AG04450 (cell line): ENCODE results near the gene CD83. TPM values are rescaled to one million over a fixed set of nuclear protein-coding genes. Genes with fewer than 3 reads are reported as not detected.

Experiments used
- CTCF ChIA-PET: fragments of 300-600, 350-600 bp; formaldehyde crosslinking; extraction: SDS; loops from one replicate; lab custom pipeline; 2022; ENCODE audit warnings: antibody characterized with exemption, inconsistent platforms; lab: Charles Lee
- POLR2A ChIA-PET: fragments of 350-600 bp; formaldehyde crosslinking; extraction: SDS; loops from one replicate; lab custom pipeline; 2021; ENCODE audit warnings: antibody characterized with exemption, inconsistent platforms; lab: Yijun Ruan, JAX
- DNase-seq: peaks from one replicate; pipeline ENCODE4 v3.0.0-alpha.2; 2011; ENCODE audit warnings: low read depth, low spot score
- H3K27ac ChIP-seq: one replicate; pipeline ENCODE4 v1.5.1; 2012; ENCODE audit warnings: low read depth, low read length, control low read depth
- H3K27me3 ChIP-seq: one replicate; pipeline ENCODE4 v1.6.0; 2012; ENCODE audit warnings: low read length; ENCODE audit not compliant: control insufficient read depth, insufficient read depth
- H3K4me3 ChIP-seq: 2 replicates; pipeline ENCODE4 v1.5.1; 2011; ENCODE audit warnings: mild to moderate bottlenecking, low read depth, low read length, control low read depth
- H3K9me3 ChIP-seq: 2 replicates; pipeline ENCODE4 v1.5.1; 2012; ENCODE audit warnings: low read length; ENCODE audit not compliant: control insufficient read depth, insufficient read depth
- polyA plus RNA-seq: library from polyadenylated mRNA; depleted of rRNA; stranded (reverse); fragments of >200 nt; gene quantifications from 2 replicates; pipeline ENCODE4 v1.2.3, GENCODE V29; 2011
- TF ChIP-seq, protein P1 (sequence below): IDR thresholded peaks from 2 replicates; pipeline ENCODE4 v1.5.1; 2011; ENCODE audit warnings: low read depth, low read length, control low read depth, inconsistent platforms

Gene CD83
- polyA plus RNA-seq, 1 experiment, result 3.5 TPM

DNA sequence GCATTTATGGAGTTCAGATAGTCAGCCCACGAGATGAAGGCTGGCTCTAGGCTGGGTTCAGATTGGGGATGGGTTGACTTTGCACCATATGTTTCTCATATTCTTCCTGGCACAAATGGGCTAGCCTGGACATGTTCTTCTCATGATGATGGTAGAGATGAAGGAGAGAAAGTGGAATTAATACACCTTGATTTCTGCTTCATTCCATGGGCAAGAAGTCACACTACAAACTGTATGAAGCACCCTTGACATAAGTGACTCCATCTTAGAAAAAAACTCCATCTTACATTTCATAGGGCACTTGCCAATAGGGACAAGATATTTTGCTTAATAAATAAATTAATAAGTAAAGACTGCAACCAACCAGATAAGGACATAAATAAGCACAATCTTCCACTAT lies 12.0 kb upstream of the CD83 start:
- H3K4me3 ChIP-seq, result no peak overlapping the region
- peaks cover 23% of the 10 kb centered on the region for H3K27me3 ChIP-seq
- ChIA-PET POLR2A (interaction anchor here (0.7 kb wide), 1 partner anchor 175 kb away, joined by 3 read pairs; no protein-coding TSS in a partner anchor), CTCF (no interaction called here)
- DNase-seq, result no peak
- H3K9me3 ChIP-seq, result peaks cover 8% of the 10 kb centered on the region; the same call in 1 of the 2 replicates
- no peak overlapping the region for H3K27ac ChIP-seq
- TF ChIP-seq, protein P1, sequence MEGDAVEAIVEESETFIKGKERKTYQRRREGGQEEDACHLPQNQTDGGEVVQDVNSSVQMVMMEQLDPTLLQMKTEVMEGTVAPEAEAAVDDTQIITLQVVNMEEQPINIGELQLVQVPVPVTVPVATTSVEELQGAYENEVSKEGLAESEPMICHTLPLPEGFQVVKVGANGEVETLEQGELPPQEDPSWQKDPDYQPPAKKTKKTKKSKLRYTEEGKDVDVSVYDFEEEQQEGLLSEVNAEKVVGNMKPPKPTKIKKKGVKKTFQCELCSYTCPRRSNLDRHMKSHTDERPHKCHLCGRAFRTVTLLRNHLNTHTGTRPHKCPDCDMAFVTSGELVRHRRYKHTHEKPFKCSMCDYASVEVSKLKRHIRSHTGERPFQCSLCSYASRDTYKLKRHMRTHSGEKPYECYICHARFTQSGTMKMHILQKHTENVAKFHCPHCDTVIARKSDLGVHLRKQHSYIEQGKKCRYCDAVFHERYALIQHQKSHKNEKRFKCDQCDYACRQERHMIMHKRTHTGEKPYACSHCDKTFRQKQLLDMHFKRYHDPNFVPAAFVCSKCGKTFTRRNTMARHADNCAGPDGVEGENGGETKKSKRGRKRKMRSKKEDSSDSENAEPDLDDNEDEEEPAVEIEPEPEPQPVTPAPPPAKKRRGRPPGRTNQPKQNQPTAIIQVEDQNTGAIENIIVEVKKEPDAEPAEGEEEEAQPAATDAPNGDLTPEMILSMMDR, result no peak

DNA sequence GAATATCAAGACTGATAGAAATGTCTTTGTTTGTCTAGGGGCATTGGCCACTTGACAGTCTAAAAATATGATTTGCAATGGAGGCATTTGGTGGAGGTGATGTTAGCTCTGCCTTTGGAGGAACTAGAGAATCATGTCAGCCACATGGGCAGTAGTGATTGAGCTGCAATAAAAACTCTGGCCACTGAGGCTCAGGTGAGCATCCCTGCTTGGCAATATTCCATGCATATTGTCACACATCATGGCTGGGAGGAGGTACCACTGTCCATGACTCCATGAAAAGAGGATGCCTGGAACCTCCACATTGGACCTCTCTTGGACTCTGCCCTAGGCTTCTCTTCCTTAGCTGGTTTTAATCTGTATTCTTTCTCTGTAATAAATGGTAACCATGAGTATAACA lies 10.6 kb upstream of the CD83 start:
- no peak for DNase-seq
- CTCF ChIA-PET, result no interaction called here
- Histone ChIP-seq H3K4me3 (no peak overlapping the region), H3K9me3 (peaks cover 8% of the 10 kb centered on the region; the same call in 1 of the 2 replicates), H3K27ac (no peak overlapping the region), H3K27me3 (peaks cover 17% of the 10 kb centered on the region)
- POLR2A ChIA-PET, result no interaction called here
- TF ChIP-seq, protein P1, result no peak

DNA sequence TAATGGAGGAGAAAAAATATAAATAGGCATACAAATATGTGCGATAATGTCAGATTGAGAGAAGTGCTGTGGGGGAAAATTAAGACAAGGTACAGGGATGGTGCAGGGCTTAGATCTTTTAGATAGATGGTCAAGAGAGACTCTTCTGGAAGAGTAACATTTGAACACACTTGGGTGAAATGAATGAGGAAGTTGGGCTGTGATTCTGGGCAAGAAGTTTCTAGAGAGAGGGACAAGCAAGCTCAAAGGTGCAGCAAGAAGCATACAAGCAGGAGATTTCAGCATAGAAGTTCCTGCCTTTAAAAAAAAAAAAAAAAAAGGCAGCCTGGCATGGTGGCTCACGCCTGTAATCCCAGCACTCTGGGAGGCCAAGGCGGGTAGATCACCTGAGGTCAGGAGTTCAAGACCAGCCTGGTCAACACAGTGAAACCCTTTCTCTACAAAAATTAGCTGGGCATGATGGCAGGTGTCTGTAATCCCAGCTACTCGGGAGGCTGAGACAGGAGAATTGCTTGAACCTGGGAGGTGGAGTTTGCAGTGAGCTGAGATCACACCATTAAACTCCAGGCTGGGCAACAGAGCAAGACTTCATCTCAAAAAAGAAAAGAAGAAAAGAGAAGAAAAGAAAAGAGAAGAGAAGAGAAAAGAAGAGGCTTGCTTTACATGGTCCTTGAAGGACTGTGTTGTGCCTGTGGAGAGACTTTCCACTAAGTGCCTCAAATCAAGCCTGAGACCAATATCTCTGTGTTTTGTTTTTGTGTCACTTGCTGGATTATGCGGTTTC lies 9.7 kb upstream of the CD83 start:
- TF ChIP-seq, protein P1, result no peak
- Histone ChIP-seq H3K4me3 (no peak overlapping the region), H3K27ac (no peak overlapping the region), H3K9me3 (peaks cover 8% of the 10 kb centered on the region; the same call in 1 of the 2 replicates), H3K27me3 (peaks cover 15% of the 10 kb centered on the region)
- ChIA-PET CTCF (interaction anchor here (0.6 to 0.7 kb wide), 2 partner anchors 774 to 1283 kb away, joined by 3 read pairs; no protein-coding TSS in a partner anchor), POLR2A (no interaction called here)
- DNase-seq, result no peak

DNA sequence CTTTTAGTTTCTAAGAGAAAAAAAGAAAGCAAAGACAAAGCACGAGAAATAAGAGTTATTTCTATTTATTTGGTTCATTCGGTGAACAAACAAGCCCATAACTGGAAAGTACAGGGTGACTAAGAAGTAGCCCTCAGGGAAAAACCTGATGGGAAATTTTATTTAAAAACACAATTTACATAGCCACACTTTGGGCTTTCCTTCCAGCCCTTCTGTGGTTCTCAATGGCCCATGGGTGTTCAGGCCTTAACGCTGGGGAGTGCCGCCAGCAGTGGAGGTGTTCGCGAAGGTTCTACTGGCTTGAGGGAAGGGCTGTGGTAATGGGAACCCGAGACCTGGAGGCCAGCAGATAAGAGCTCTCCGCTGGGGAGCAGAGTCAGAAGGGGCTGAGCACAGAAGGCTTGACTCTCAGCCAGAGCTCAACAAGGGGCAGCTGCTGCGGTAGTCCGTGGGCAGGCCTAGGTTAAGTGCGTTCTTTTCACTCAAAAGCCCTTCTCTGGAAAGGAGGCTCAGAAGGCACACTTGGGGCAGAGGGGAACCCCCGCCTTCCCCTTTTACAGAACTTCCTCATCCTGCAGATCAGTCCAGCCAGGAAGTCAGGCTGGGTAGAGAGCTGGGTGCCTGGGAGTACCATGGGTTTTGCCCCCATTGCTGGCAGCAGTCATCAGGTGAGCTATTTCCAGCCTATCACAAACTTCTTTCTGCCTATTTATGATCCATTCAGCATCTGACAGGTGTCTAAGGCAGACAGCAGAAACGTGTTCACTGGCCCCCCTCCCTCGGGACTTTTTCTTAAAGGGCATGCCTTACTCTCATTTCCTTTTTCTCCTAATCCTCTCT lies 8.8 kb upstream of the CD83 start:
- DNase-seq, result no peak
- H3K27ac ChIP-seq, result no peak overlapping the region
- peaks cover 13% of the 10 kb centered on the region for H3K27me3 ChIP-seq
- CTCF ChIA-PET, result interaction anchor here (0.6 to 0.7 kb wide), 2 partner anchors 221 to 1282 kb away, joined by 3 to 4 read pairs; no protein-coding TSS in a partner anchor
- TF ChIP-seq, protein P1, result no peak
- POLR2A ChIA-PET, result no interaction called here
- peaks cover 8% of the 10 kb centered on the region; the same call in 1 of the 2 replicates for H3K9me3 ChIP-seq
- no peak overlapping the region for H3K4me3 ChIP-seq
